Measurements from ENCODE around the gene RNPS1.

RNPS1 gene

GRCh38 chr16:2273931-2274330 is 6.0 kb upstream of the RNPS1 start:
- Histone ChIP-seq H3K4me2 (ENCODE audit: low read length) (no peak overlapping the region), H3K4me3 (ENCODE audit: low read length) (no peak overlapping the region), H3K79me2 (ENCODE audit: low read length) (peaks cover 7% of the 10 kb centered on the region; the same call in 1 of the 2 replicates), H3K36me3 (replicated peaks; ENCODE audit: low read depth, low read length) (no peaks in the 10 kb centered on the region), H3K9ac (ENCODE audit: low read length) (no peak overlapping the region), H4K20me1 (ENCODE audit: insufficient read depth, low read length) (no peaks in the 10 kb centered on the region; the same call in 1 of the 2 replicates), H2AFZ (ENCODE audit: low read depth, low read length) (no peak overlapping the region), H3K27ac (ENCODE audit: low read length) (no peak overlapping the region), H3K4me1 (ENCODE audit: low read length) (peaks cover 7% of the 10 kb centered on the region), H3K27me3 (ENCODE audit: low read depth, low read length) (no peaks in the 10 kb centered on the region), H3K9me3 (ENCODE audit: insufficient read depth, low read length) (no peaks in the 10 kb centered on the region)
- TF ChIP-seq EZH2phosphoT487 (IDR thresholded peaks at IDR 0.05; ENCODE audit: low read depth): no peak
- TF ChIP-seq, protein P1, sequence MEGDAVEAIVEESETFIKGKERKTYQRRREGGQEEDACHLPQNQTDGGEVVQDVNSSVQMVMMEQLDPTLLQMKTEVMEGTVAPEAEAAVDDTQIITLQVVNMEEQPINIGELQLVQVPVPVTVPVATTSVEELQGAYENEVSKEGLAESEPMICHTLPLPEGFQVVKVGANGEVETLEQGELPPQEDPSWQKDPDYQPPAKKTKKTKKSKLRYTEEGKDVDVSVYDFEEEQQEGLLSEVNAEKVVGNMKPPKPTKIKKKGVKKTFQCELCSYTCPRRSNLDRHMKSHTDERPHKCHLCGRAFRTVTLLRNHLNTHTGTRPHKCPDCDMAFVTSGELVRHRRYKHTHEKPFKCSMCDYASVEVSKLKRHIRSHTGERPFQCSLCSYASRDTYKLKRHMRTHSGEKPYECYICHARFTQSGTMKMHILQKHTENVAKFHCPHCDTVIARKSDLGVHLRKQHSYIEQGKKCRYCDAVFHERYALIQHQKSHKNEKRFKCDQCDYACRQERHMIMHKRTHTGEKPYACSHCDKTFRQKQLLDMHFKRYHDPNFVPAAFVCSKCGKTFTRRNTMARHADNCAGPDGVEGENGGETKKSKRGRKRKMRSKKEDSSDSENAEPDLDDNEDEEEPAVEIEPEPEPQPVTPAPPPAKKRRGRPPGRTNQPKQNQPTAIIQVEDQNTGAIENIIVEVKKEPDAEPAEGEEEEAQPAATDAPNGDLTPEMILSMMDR (IDR thresholded peaks at IDR 0.05; ENCODE audit: low read depth, low read length): no peak

GRCh38 chr16:2273484-2273883 is 5.6 kb upstream of the RNPS1 start:
- H3K4me1 ChIP-seq (ENCODE audit: low read length): peaks cover 7% of the 10 kb centered on the region
- no peaks in the 10 kb centered on the region; the same call in 1 of the 2 replicates for H4K20me1 ChIP-seq (ENCODE audit: insufficient read depth, low read length)
- H3K4me2 ChIP-seq (ENCODE audit: low read length): no peak overlapping the region
- H3K79me2 ChIP-seq (ENCODE audit: low read length): peaks cover 7% of the 10 kb centered on the region; the same call in 1 of the 2 replicates
- no peaks in the 10 kb centered on the region for H3K27me3 ChIP-seq (ENCODE audit: low read depth, low read length)
- H2AFZ ChIP-seq (ENCODE audit: low read depth, low read length): no peak overlapping the region
- no peaks in the 10 kb centered on the region for H3K36me3 ChIP-seq (replicated peaks; ENCODE audit: low read depth, low read length)
- H3K27ac ChIP-seq (ENCODE audit: low read length): no peak overlapping the region
- no peak overlapping the region for H3K4me3 ChIP-seq (ENCODE audit: low read length)
- no peak overlapping the region for H3K9ac ChIP-seq (ENCODE audit: low read length)
- H3K9me3 ChIP-seq (ENCODE audit: insufficient read depth, low read length): no peaks in the 10 kb centered on the region
- TF ChIP-seq, protein P1 (IDR thresholded peaks at IDR 0.05; ENCODE audit: low read depth, low read length): no peak
- TF ChIP-seq EZH2phosphoT487 (IDR thresholded peaks at IDR 0.05; ENCODE audit: low read depth): no peak

DNA sequence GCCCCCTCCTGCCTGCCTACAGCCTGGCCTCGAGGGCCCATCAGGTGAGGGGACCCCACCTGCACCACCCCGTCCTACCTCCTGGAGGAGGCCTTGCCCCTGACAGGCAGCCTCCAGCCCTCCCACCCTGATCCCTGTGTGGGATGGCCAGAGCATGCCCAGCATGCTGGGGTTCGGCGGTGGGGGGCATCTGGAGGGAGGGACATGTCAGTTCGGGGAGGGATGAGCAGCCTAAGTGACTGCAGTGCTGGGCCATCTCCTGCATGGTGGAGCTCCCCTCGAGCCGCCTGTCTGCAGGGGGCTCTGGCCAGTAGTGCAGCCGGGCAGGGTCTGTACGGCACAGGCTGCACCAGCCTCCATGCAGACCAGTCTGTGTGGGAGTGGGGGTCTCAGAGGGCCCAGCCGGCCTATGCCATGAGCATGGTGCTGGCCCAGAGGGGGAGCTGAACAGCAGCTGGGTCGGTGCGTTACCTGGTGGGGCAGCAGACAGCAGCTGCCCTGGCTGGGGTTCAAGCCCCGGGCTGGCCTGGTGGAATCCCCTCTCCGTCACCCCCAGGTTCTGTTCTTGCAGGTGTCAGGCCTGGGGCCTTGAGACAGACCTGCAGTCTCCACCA is 4.0 kb upstream of the RNPS1 start:
- H3K36me3 ChIP-seq (replicated peaks; ENCODE audit: low read depth, low read length): no peaks in the 10 kb centered on the region
- H3K9me3 ChIP-seq (ENCODE audit: insufficient read depth, low read length): no peaks in the 10 kb centered on the region
- peaks cover 1% of the 10 kb centered on the region; the same call in 1 of the 2 replicates for H4K20me1 ChIP-seq (ENCODE audit: insufficient read depth, low read length)
- no peak overlapping the region for H3K4me3 ChIP-seq (ENCODE audit: low read length)
- H3K4me2 ChIP-seq (ENCODE audit: low read length): no peak overlapping the region
- TF ChIP-seq EZH2phosphoT487 (IDR thresholded peaks at IDR 0.05; ENCODE audit: low read depth): no peak
- TF ChIP-seq, protein P1 (IDR thresholded peaks at IDR 0.05; ENCODE audit: low read depth, low read length): no peak
- H3K4me1 ChIP-seq (ENCODE audit: low read length): peaks cover 7% of the 10 kb centered on the region
- H3K27me3 ChIP-seq (ENCODE audit: low read depth, low read length): no peaks in the 10 kb centered on the region
- H3K9ac ChIP-seq (ENCODE audit: low read length): no peak overlapping the region
- no peak overlapping the region for H2AFZ ChIP-seq (ENCODE audit: low read depth, low read length)
- no peak overlapping the region for H3K27ac ChIP-seq (ENCODE audit: low read length)
- peaks cover 18% of the 10 kb centered on the region for H3K79me2 ChIP-seq (ENCODE audit: low read length)

- Histone ChIP-seq H3K9me3 (ENCODE audit: insufficient read depth, low read length) (no peaks in the 10 kb centered on the region), H3K4me2 (ENCODE audit: low read length) (no peak overlapping the region), H3K4me1 (ENCODE audit: low read length) (peaks cover 15% of the 10 kb centered on the region), H3K27ac (ENCODE audit: low read length) (no peak overlapping the region), H3K27me3 (ENCODE audit: low read depth, low read length) (no peaks in the 10 kb centered on the region), H4K20me1 (ENCODE audit: insufficient read depth, low read length) (peaks cover 11% of the 10 kb centered on the region), H3K36me3 (replicated peaks; ENCODE audit: low read depth, low read length) (peaks cover 1% of the 10 kb centered on the region), H3K4me3 (ENCODE audit: low read length) (no peak overlapping the region), H2AFZ (ENCODE audit: low read depth, low read length) (no peak overlapping the region), H3K79me2 (ENCODE audit: low read length) (peaks cover 29% of the 10 kb centered on the region), H3K9ac (ENCODE audit: low read length) (no peak overlapping the region)
- TF ChIP-seq, protein P1 (IDR thresholded peaks at IDR 0.05; ENCODE audit: low read depth, low read length): no peak
- TF ChIP-seq EZH2phosphoT487 (IDR thresholded peaks at IDR 0.05; ENCODE audit: low read depth): no peak
These were observed 2.9 kb upstream of the RNPS1 start for GRCh38 chr16:2270588-2271470.

Data from OCI-LY3 (cell line).